Thoracic aorta (tissue), 2 donors: Measurements from ENCODE around the gene ERAP2. TPM values are rescaled to one million over a fixed set of nuclear protein-coding genes. Genes with fewer than 3 reads are reported as not detected.

Source experiments
- ATAC-seq: fragments of 150-250 bp; one replicate; pipeline ENCODE4 v1.8.0; 2017; ENCODE audit warnings: low read depth; ENCODE audit not compliant: insufficient number of reproducible peaks, low FRiP score
- DNase-seq: peaks from one replicate; pipeline ENCODE4 v3.0.0-alpha.2; 2020; ENCODE audit warnings: low spot score
- H3K27ac ChIP-seq, 2 donors: fragments of 200-600 bp; sonication (generic); 1 replicate in 1 of 2; 2 replicates in 1 of 2; pipeline ENCODE4 v1.5.1; 2016; ENCODE audit warnings: mild to moderate bottlenecking in 2 of 2, moderate library complexity in 2 of 2
- H3K27me3 ChIP-seq: fragments of 200-600 bp; sonication (generic); replicated peaks from 2 replicates; pipeline ENCODE4 v1.6.0; 2016; ENCODE audit warnings: mild to moderate bottlenecking; ENCODE audit not compliant: insufficient read depth
- H3K36me3 ChIP-seq: fragments of 200-600 bp; sonication (generic); one replicate; pipeline ENCODE4 v1.5.1; 2016
- H3K4me1 ChIP-seq, 2 donors: fragments of 200-600 bp; sonication (generic); 1 replicate in 1 of 2; 2 replicates in 1 of 2; pipeline versions ENCODE4 v1.5.1 to v1.6.0; 2016; ENCODE audit warnings: low read depth in 2 of 2, mild to moderate bottlenecking in 1 of 2; ENCODE audit not compliant: control insufficient read depth in 1 of 2
- H3K4me3 ChIP-seq: fragments of 200-600 bp; sonication (generic); 2 replicates; pipeline ENCODE4 v1.5.1; 2016; ENCODE audit warnings: mild to moderate bottlenecking
- H3K9me3 ChIP-seq: fragments of 200-600 bp; sonication (generic); 2 replicates; pipeline ENCODE4 v1.5.1; 2016
- total RNA-seq, 2 donors: library from RNA; depleted of rRNA; stranded (reverse); fragments of >200 nt; gene quantifications; one replicate each; pipeline versions ENCODE4 v1.1.0 to v1.2.3, GENCODE V29; 2016
- TF ChIP-seq, protein P1 (sequence below): fragments of 200-600 bp; sonication (generic); IDR thresholded peaks from one replicate; pipeline ENCODE4 v1.5.1; 2019; ENCODE audit warnings: antibody characterized with exemption

The ERAP2 gene
- total RNA-seq, 2 donors from 2014 or later = 15.8 to 18.3 TPM

DNA sequence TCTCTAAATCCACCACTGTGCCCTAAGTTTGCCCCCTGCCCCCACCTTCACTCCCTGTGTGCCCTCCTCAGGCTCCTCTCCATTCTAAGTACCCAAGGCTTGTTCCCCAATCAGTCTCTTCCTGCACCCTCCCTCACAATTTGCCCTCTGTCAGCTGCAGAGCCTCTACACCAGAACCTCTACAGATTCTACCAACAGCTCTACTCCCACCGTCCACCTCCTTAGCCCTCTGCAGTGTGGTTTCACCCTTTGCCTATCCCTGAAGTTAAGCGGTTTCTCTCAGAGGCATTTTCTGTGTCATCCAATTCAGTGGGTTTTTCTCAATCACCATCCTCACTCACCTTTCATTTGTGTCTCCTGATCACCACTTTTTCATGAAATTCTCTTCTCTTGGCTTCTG lies 13.2 kb upstream of the ERAP2 start:
- Histone ChIP-seq H3K4me3 (no peak overlapping the region), H3K4me1 (no peaks in the 10 kb centered on the region), H3K36me3 (no peaks in the 10 kb centered on the region), H3K27ac (no peak overlapping the region), H3K9me3 (no peaks in the 10 kb centered on the region), H3K27me3 (no peaks in the 10 kb centered on the region)
- ATAC-seq (no peak), DNase-seq (no peak)
- TF ChIP-seq, protein P1, sequence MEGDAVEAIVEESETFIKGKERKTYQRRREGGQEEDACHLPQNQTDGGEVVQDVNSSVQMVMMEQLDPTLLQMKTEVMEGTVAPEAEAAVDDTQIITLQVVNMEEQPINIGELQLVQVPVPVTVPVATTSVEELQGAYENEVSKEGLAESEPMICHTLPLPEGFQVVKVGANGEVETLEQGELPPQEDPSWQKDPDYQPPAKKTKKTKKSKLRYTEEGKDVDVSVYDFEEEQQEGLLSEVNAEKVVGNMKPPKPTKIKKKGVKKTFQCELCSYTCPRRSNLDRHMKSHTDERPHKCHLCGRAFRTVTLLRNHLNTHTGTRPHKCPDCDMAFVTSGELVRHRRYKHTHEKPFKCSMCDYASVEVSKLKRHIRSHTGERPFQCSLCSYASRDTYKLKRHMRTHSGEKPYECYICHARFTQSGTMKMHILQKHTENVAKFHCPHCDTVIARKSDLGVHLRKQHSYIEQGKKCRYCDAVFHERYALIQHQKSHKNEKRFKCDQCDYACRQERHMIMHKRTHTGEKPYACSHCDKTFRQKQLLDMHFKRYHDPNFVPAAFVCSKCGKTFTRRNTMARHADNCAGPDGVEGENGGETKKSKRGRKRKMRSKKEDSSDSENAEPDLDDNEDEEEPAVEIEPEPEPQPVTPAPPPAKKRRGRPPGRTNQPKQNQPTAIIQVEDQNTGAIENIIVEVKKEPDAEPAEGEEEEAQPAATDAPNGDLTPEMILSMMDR = no peak

DNA sequence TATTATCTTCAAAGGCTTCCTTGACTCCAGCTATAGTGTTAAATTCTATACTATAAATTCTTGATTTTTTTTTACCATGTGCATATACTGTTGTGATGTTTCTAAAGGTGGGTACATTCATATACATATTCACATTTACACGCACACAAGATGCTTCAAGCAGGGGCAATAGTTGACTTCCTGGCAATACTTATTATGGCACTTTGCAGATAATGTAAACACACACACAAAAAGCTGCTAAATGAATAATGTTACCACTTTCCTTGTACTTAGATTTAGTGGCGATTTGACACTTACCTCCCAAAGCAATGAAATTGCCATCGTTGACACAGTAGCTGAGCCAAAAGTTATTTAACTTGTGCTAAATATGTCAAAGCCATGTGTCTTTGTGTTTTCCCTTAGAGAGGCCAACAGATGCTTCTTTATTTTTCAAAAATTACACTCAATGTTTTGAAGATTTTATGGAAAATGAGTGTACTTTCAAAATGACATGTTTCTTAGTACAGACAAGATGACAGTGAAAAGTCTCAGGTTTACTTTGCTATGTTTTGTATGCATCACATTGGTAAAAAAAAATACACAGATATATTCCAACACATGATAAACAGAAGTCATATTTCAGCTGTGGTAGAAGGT lies 12.2 kb upstream of the ERAP2 start:
- Histone ChIP-seq H3K36me3 (no peaks in the 10 kb centered on the region), H3K27ac (no peak overlapping the region), H3K4me3 (no peak overlapping the region), H3K9me3 (no peaks in the 10 kb centered on the region), H3K4me1 (no peaks in the 10 kb centered on the region), H3K27me3 (no peaks in the 10 kb centered on the region)
- DNase-seq (no peak), ATAC-seq (no peak)
- TF ChIP-seq, protein P1 = no peak

DNA sequence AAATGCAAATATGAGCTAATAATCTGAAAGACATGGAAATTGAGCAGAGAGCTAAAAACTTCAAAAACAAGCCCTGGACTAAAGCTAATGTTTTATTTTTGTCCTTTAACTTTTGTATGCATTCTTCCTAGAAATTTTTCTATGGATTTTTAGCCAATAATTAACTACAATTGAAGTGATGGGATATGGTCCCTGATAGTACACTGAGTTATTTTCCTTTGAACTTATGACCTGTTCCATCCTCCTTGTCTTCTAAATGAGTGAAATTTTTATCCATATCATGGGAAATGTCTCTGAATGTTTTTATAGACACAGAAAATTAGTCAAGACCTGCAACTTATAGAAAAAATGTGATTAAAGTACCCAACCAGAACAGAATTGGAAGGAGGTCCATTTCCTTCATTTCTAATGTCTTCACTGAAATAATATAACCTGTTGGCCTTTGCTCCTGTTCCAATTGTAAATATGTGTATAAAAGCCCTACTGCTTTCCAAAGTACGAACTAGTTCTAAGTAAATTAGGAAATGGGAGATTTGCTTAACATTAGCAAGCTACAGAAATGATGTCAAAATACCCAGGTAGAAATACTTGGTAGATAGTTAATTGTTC lies 11.3 kb upstream of the ERAP2 start:
- no peaks in the 10 kb centered on the region for H3K36me3 ChIP-seq
- H3K9me3 ChIP-seq = no peaks in the 10 kb centered on the region
- no peak overlapping the region for H3K27ac ChIP-seq
- no peak for DNase-seq
- H3K27me3 ChIP-seq = no peaks in the 10 kb centered on the region
- no peak for ATAC-seq
- TF ChIP-seq, protein P1 = no peak
- H3K4me1 ChIP-seq = no peaks in the 10 kb centered on the region
- no peak overlapping the region for H3K4me3 ChIP-seq

DNA sequence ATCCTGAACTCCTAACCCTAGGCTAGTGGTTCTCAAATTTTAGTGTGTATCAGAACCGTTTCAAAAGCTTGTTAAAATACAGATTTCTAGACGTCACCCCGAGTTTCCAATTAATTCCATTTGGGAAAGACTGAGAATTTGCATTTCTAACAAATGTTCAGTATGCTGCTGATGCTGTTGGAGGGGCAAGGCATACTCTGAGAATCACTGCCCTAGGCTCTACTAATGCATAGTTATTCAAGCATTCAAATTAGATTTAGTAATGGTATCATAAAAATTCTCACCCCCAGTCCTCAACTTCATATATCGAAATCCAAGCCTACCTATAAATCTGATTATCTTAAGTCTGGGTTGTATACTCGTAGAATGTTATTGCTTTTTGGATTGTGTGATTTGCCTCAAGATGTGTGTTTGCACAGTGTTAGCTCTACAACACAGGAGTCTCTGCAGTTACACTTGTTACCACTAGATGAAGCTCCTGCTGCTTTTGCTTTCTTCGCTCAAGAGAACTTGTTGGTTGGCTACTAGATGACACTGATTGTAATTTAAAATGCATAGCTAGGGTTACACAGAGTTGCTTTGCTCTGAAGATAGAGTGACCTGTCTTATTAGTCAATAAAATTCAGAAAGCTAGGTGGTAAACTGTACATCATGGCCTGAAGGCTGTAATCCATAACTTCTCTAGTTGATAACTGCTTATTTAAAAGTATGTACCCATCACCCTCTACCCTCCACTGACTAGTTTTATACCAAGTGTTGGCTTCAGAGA lies 7.5 kb upstream of the ERAP2 start:
- TF ChIP-seq, protein P1 = peak; percentile 93
- no peak for DNase-seq
- Histone ChIP-seq H3K27ac (no peak overlapping the region), H3K9me3 (no peaks in the 10 kb centered on the region), H3K4me3 (no peak overlapping the region), H3K36me3 (no peaks in the 10 kb centered on the region), H3K4me1 (no peaks in the 10 kb centered on the region), H3K27me3 (no peaks in the 10 kb centered on the region)
- ATAC-seq = peak; percentile 74

DNA sequence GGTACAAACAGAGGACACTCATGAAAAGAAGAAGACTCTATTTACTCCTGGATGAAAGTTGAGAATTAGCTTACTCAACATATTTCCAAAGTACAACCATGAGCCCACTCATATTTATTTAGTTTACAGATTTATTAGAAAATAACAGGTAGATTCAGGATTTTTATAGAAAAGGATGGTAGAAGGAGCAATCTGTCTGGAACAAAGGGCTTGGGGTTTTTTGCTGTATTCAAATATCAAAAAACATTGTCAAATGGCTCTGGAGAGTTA lies 7.0 kb upstream of the ERAP2 start:
- no peak for ATAC-seq

More for the DNA sequence above, 7.0 kb upstream of the ERAP2 start:
- Histone ChIP-seq H3K27me3 (no peaks in the 10 kb centered on the region), H3K4me3 (no peak overlapping the region), H3K9me3 (no peaks in the 10 kb centered on the region), H3K4me1 (no peaks in the 10 kb centered on the region), H3K27ac (no peak overlapping the region), H3K36me3 (no peaks in the 10 kb centered on the region)
- TF ChIP-seq, protein P1 = no peak
- no peak for DNase-seq
